IMR-90 (cell line): Measurements from ENCODE around the gene METTL27. TPM values are rescaled to one million over a fixed set of nuclear protein-coding genes. Genes with fewer than 3 reads are reported as not detected.
A peak's percentile ranks its signal among the peaks of the same experiment; 100 is the strongest.

Experiments
- ATAC-seq: fragments of 200-7000 bp; cut with Tn5 transposase; 2 replicates; pipeline ENCODE4 v1.9.1; 2020; ENCODE audit warnings: low read depth, mild to moderate bottlenecking, moderate library complexity
- BruUV-seq: library from RNA; stranded (reverse); fragments of 400-500 nt; replicated peaks from 2 replicates; lab custom pipeline; 2021; lab: Mats Ljungman, UMichigan
- CTCF ChIA-PET: fragments of 300-600 bp; formaldehyde crosslinking; extraction: SDS; loops from one replicate; lab custom pipeline; 2021; ENCODE audit warnings: antibody characterized with exemption; lab: Yijun Ruan, JAX
- POLR2A ChIA-PET: fragments of 300-600 bp; sonication (Branson Sonifier 250); formaldehyde crosslinking; loops from one replicate; lab custom pipeline; 2022; ENCODE audit warnings: antibody characterized with exemption; ENCODE audit not compliant: unreplicated experiment; lab: Charles Lee
- DNase-seq: peaks from one replicate; pipeline ENCODE4 v3.0.0; 2013
- H2AFZ ChIP-seq: replicated peaks from 2 replicates; pipeline ENCODE3; 2013; ENCODE audit warnings: low read length, mild to moderate bottlenecking; ENCODE audit not compliant: poor library complexity
- H2AK5ac ChIP-seq: 2 replicates; pipeline ENCODE4 v1.6.1; 2013; ENCODE audit warnings: low read depth, low read length, inconsistent platforms
- H2AK9ac ChIP-seq: replicated peaks from 2 replicates; pipeline ENCODE3; 2013; ENCODE audit warnings: mild to moderate bottlenecking, low read depth, low read length, moderate library complexity; ENCODE audit not compliant: poor library complexity
- H2BK120ac ChIP-seq: 2 replicates; pipeline ENCODE4 v1.6.1; 2013; ENCODE audit warnings: low read depth, low read length, inconsistent platforms
- H2BK15ac ChIP-seq: 3 replicates; pipeline ENCODE4 v1.6.1; 2013; ENCODE audit warnings: low read depth, low read length, inconsistent platforms
- H2BK20ac ChIP-seq: 2 replicates; pipeline ENCODE4 v1.6.1; 2013; ENCODE audit warnings: low read depth, mild to moderate bottlenecking, inconsistent platforms, low read length, moderate library complexity
- H2BK5ac ChIP-seq: 2 replicates; pipeline ENCODE4 v1.6.1; 2013; ENCODE audit warnings: mild to moderate bottlenecking, low read depth, low read length, inconsistent platforms; ENCODE audit not compliant: poor library complexity, severe bottlenecking
- H3K14ac ChIP-seq: replicated peaks from 2 replicates; pipeline ENCODE4 v1.6.1; 2013; ENCODE audit warnings: low read depth, low read length, inconsistent platforms
- H3K18ac ChIP-seq: 2 replicates; pipeline ENCODE4 v1.6.1; 2013; ENCODE audit warnings: low read depth, low read length, control low read depth
- H3K23ac ChIP-seq: 2 replicates; pipeline ENCODE4 v1.6.1; 2013; ENCODE audit warnings: low read depth, low read length, inconsistent platforms
- H3K27ac ChIP-seq: 2 replicates; pipeline ENCODE4 v1.5.1; 2013; ENCODE audit warnings: mild to moderate bottlenecking, control low read depth, low read length; ENCODE audit not compliant: insufficient read depth
- H3K27me3 ChIP-seq: 2 replicates; pipeline ENCODE4 v1.6.1; 2013; ENCODE audit warnings: low read length; ENCODE audit not compliant: control insufficient read depth, insufficient read depth
- H3K36me3 ChIP-seq: 2 replicates; pipeline ENCODE4 v1.6.1; 2013; ENCODE audit warnings: low read length, mixed read lengths; ENCODE audit not compliant: control insufficient read depth, insufficient read depth
- H3K4ac ChIP-seq: 2 replicates; pipeline ENCODE4 v1.6.1; 2013; ENCODE audit warnings: low read depth, low read length, inconsistent platforms
- H3K4me1 ChIP-seq: 2 replicates; pipeline ENCODE4 v1.6.1; 2013; ENCODE audit warnings: low read length, mixed read lengths; ENCODE audit not compliant: control insufficient read depth, insufficient read depth
- H3K4me2 ChIP-seq: 2 replicates; pipeline ENCODE4 v1.6.1; 2013; ENCODE audit warnings: low read depth, mild to moderate bottlenecking, control low read depth, low read length, moderate library complexity
- H3K4me3 ChIP-seq: 2 replicates; pipeline ENCODE4 v1.5.1; 2013; ENCODE audit warnings: low read depth, mild to moderate bottlenecking, control low read depth, low read length, moderate library complexity; ENCODE audit not compliant: insufficient read depth
- H3K56ac ChIP-seq: 2 replicates; pipeline ENCODE4 v1.6.1; 2013; ENCODE audit warnings: low read length, inconsistent platforms; ENCODE audit not compliant: insufficient read depth; ENCODE audit errors: extremely low read depth
- H3K79me1 ChIP-seq, 2 experiments: 2 replicates each; pipeline ENCODE4 v1.6.1; 2013; ENCODE audit warnings: low read length in 2 of 2, inconsistent platforms in 1 of 2, low read depth in 1 of 2
- H3K9ac ChIP-seq: 2 replicates; pipeline ENCODE4 v1.6.1; 2013; ENCODE audit warnings: low read depth, low read length, control low read depth
- H3K9me1 ChIP-seq: 2 replicates; pipeline ENCODE4 v1.6.1; 2013; ENCODE audit warnings: low read length, inconsistent platforms; ENCODE audit not compliant: insufficient read depth
- H3K9me3 ChIP-seq: 2 replicates; pipeline ENCODE4 v1.6.1; 2013; ENCODE audit warnings: low read length; ENCODE audit not compliant: control insufficient read depth, insufficient read depth
- H4K20me1 ChIP-seq: 2 replicates; pipeline ENCODE4 v1.6.1; 2013; ENCODE audit warnings: low read length, inconsistent platforms; ENCODE audit not compliant: insufficient read depth
- H4K5ac ChIP-seq: 2 replicates; pipeline ENCODE4 v1.6.1; 2013; ENCODE audit warnings: mild to moderate bottlenecking, low read depth, low read length, control low read depth
- H4K8ac ChIP-seq, 2 experiments: 2 replicates each; pipeline ENCODE4 v1.6.1; 2013; ENCODE audit warnings: low read depth in 2 of 2, low read length in 2 of 2, control low read depth in 1 of 2, inconsistent platforms in 1 of 2
- H4K91ac ChIP-seq: 2 replicates; pipeline ENCODE4 v1.6.1; 2013; ENCODE audit warnings: low read depth, low read length, inconsistent platforms; ENCODE audit not compliant: insufficient read depth
- CEBPB ChIP-seq: IDR thresholded peaks from 2 replicates; pipeline ENCODE4 v1.6.1; 2012; ENCODE audit warnings: low read depth, low read length, improper control_type of control experiment
- ELK1 ChIP-seq: fragments of 150-350 bp; IDR thresholded peaks from 2 replicates; pipeline ENCODE4 v1.6.1; 2016; ENCODE audit warnings: low read depth, mild to moderate bottlenecking, low read length, moderate library complexity, borderline replicate concordance
- RAD21 ChIP-seq: IDR thresholded peaks from 2 replicates; pipeline ENCODE4 v1.6.1; 2012; ENCODE audit warnings: low read length, improper control_type of control experiment
- WGBS, 2 experiments: methylation state at CpG; one replicate each; pipeline versions ENCODE4 v1.1.5 to v1.1.7; 2013; ENCODE audit warnings: missing lambda C conversion rate in 2 of 2; ENCODE audit not compliant: insufficient read length in 1 of 2; ENCODE audit errors: extremely low coverage in 2 of 2; 5-methylcytosine and 5-hydroxymethylcytosine counted together
- dilution Hi-C: fragments of 300-500 bp; cut with HindIII; formaldehyde crosslinking; loops from one replicate; pipeline ENCODE4 v1.14.3; 2018; ENCODE audit warnings: low sequenced_read_pairs; ENCODE audit not compliant: unreplicated experiment
- in situ Hi-C: fragments of 300-500 bp; cut with MboI; formaldehyde crosslinking; loops from 3 replicates; pipeline ENCODE4 v1.14.3; 2019; ENCODE audit warnings: low sequenced_read_pairs, inconsistent platforms, mixed read lengths
- intact Hi-C: fragments of 100-400 bp; cut with micrococcal nuclease; formaldehyde crosslinking; loops from 2 replicates; pipeline ENCODE4 v1.10.0; 2022
- polyA plus RNA-seq, 3 experiments: library from polyadenylated mRNA; depleted of rRNA; stranded (reverse); fragments of >200 nt; gene quantifications; 2 replicates each; pipeline ENCODE4 v1.2.3, GENCODE V29; 2012; ENCODE audit warnings: low replicate concordance in 1 of 3
- total RNA-seq: library from RNA; depleted of rRNA; stranded (reverse); fragments of >200 nt; gene quantifications from 2 replicates; pipeline ENCODE4 v1.2.3, GENCODE V29; 2012

Gene METTL27
- total and polyA plus RNA-seq, 2 of the 4 experiments (the other 2 are of a cell fraction), result 2.3 to 4.3 TPM

GRCh38 chr7:73858807-73859206 lies 16.5 kb upstream of the METTL27 start:
- BruUV-seq, result no TSS peak
- no peak overlapping the region for H2AK5ac ChIP-seq
- dilution Hi-C loops (no loop called here), intact Hi-C loops (no loop called here), in situ Hi-C loops (loop anchor here (10.0 kb wide), 1 partner anchor 244 kb away; no protein-coding TSS in a partner anchor)
- no peak overlapping the region for H3K56ac ChIP-seq
- TF ChIP-seq RAD21 (no peak), CEBPB (peak; percentile 37), ELK1 (no peak)
- no peak overlapping the region for H3K4ac ChIP-seq
- H4K91ac ChIP-seq, result no peak overlapping the region
- no peaks in the 10 kb centered on the region for H3K27me3 ChIP-seq
- H2BK120ac ChIP-seq, result no peak overlapping the region
- no peak overlapping the region for H3K14ac ChIP-seq
- H3K36me3 ChIP-seq, result no peaks in the 10 kb centered on the region
- H3K23ac ChIP-seq, result no peak overlapping the region
- no peak overlapping the region for H2AFZ ChIP-seq
- H4K5ac ChIP-seq, result no peak overlapping the region
- H3K27ac ChIP-seq, result no peak overlapping the region
- 62% methylated on average over 2 of the region's 2 CpGs; no CpG with 5 or more reads in 1 of the 2 experiments for WGBS, 2 experiments
- CTCF ChIA-PET, result no interaction called here
- DNase-seq, result no peak
- H3K4me3 ChIP-seq, result no peak overlapping the region
- no peak overlapping the region for H2AK9ac ChIP-seq
- H3K9ac ChIP-seq, result no peak overlapping the region
- H3K9me3 ChIP-seq, result no peaks in the 10 kb centered on the region
- H2BK5ac ChIP-seq, result no peak overlapping the region
- H3K4me1 ChIP-seq, result no peaks in the 10 kb centered on the region
- H3K79me1 ChIP-seq, result no peaks in the 10 kb centered on the region
- H3K9me1 ChIP-seq, result no peaks in the 10 kb centered on the region; the same call in 1 of the 2 replicates
- no peak overlapping the region for H3K4me2 ChIP-seq
- H3K18ac ChIP-seq, result no peak overlapping the region
- no peak for ATAC-seq
- H2BK15ac ChIP-seq, result no peak overlapping the region
- no peak overlapping the region for H2BK20ac ChIP-seq
- no peak overlapping the region; a peak in 1 of 4 replicates for H4K8ac ChIP-seq
- POLR2A ChIA-PET, result no interaction called here
- H4K20me1 ChIP-seq, result no peaks in the 10 kb centered on the region
